Measurements from ENCODE around the gene EDN2.

The EDN2 gene

DNA sequence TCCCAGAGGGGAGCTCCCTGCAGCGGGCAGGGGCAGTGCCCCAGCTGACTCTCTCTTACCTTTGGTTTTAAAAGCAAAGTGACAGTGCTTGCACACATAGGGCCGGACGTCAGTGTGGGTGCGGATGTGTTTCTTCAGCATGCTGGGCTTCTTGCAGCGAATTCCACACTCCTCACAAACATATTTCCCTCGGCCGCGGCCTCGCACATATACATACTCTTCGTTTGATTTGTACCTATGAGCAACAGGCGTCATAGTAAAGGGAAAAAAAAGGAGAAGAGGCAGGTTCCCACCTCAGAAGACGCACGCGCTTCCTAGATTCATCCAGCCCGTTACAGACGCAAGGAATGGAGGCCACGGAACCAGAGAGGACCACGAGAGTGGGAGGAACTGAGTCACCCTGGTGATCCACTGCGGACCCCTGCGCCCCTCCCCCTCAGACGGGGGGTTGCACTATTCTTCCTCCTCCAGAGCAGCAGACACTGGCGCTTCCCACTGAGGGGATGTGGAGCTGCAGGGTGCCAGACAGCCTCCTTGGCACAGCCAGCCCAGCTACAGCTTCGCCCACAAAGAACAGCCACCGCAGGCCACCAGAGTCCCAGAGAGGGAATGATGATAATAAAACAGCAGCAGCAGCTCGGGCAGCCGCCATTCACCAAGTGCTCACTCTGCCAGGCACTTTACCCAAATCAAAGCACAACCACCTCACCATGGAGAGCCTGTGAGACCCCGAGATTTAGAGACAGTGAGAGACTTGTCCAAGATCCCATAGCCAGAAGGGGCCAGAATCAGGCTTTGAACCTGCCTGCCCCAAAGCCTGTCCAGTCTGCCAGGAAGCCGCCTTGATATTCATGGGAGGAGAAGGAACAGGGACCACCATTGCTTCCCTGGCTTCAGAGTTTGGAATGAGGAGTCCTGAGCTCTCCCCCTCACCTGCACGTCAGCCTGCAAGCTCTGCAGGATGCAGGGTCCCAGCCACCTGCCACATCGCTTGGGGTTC is 40.5 kb upstream of the EDN2 start:
- in situ Hi-C loops (cut with HindIII; ENCODE audit: low sequenced_read_pairs), result no loop called here
- DNase-seq (ENCODE audit: low read depth), result no peak
- TF ChIP-seq, protein P1, sequence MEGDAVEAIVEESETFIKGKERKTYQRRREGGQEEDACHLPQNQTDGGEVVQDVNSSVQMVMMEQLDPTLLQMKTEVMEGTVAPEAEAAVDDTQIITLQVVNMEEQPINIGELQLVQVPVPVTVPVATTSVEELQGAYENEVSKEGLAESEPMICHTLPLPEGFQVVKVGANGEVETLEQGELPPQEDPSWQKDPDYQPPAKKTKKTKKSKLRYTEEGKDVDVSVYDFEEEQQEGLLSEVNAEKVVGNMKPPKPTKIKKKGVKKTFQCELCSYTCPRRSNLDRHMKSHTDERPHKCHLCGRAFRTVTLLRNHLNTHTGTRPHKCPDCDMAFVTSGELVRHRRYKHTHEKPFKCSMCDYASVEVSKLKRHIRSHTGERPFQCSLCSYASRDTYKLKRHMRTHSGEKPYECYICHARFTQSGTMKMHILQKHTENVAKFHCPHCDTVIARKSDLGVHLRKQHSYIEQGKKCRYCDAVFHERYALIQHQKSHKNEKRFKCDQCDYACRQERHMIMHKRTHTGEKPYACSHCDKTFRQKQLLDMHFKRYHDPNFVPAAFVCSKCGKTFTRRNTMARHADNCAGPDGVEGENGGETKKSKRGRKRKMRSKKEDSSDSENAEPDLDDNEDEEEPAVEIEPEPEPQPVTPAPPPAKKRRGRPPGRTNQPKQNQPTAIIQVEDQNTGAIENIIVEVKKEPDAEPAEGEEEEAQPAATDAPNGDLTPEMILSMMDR (IDR thresholded peaks at IDR 0.05; ENCODE audit: low read depth, low read length, missing control alignments), result no peak
- no peak overlapping the region for H3K4me3 ChIP-seq (ENCODE audit: low read depth, low read length)

DNA sequence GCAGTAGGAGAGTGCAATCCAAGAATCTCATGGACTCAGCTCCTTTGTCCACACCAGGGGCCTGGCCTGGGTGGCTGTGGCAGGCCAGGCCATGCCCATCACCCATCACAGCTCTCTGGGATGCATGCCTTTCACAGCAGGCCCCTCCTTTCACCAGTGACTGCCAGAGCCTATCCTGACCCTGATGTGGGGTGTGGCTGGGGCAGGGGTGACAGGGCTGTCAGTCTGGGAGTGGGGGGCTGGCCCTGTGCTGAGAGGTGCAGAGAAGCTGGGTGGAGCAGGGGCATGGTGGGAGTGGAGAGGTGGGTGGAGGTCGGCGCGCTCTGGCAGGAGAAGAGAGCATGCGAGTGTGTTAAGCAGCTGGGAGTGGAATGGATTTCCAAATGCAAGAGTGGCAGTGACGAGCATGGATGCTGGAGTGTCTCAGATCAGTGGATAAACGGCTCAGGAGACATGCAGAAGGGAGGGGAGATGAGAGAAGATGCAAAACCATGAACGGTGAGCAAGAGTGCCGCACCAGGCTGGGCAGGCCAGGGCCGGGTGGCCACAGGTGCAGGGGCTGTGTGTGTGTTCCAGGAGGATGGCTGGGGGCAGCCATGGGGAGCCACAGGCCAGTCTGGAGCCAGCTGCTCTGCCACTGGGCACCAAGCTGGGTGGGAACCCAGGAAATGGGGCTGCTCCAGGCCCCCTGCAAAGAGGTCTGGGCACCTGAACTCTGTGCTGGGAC is 39.6 kb upstream of the EDN2 start:
- TF ChIP-seq, protein P1 (IDR thresholded peaks at IDR 0.05; ENCODE audit: low read depth, low read length, missing control alignments), result no peak
- DNase-seq (ENCODE audit: low read depth), result no peak
- in situ Hi-C loops (cut with HindIII; ENCODE audit: low sequenced_read_pairs), result no loop called here
- H3K4me3 ChIP-seq (ENCODE audit: low read depth, low read length), result no peak overlapping the region

DNA sequence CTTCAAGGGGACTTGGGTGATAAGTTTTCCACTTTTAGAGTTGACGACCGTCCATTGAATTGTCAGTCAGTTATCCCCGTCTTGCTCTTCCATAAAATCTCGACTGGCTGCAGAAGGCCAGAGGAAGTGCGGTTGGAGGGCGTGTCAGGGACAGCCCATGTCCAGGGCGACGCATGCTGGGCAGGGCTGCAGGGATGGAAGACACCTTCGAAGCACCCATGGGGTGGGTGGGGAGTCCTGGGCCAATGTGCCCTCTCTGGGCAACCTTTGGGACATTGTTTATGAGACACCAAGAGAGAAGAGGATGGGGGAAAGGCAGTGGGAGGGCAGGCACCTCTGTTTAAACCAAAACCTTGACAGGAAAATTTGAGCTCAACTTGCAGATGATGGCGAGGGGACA is 38.6 kb upstream of the EDN2 start:
- in situ Hi-C loops (cut with HindIII; ENCODE audit: low sequenced_read_pairs), result no loop called here
- H3K4me3 ChIP-seq (ENCODE audit: low read depth, low read length), result no peak overlapping the region
- DNase-seq (ENCODE audit: low read depth), result no peak
- TF ChIP-seq, protein P1 (IDR thresholded peaks at IDR 0.05; ENCODE audit: low read depth, low read length, missing control alignments), result no peak

DNA sequence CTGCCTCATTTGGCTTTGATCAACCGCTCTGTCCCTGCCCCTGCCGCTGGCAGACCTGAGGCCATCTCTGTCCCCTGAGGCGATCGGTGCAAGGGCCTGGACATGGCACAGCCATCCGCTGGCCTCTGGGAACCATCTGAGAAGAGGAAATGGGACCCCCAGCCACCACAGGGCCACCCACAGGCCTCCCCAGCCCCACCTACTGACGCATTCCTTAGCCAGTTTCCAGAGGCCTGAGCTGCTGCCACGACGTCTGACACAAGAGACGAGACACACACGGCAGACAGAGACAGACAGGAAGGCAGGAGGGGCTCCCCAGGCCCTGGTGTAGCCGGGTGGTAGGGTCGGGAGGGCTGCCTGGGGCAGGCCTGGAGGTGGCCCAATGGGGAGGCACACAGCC is 37.3 kb upstream of the EDN2 start:
- in situ Hi-C loops (cut with HindIII; ENCODE audit: low sequenced_read_pairs), result no loop called here
- H3K4me3 ChIP-seq (ENCODE audit: low read depth, low read length), result no peak overlapping the region
- TF ChIP-seq, protein P1 (IDR thresholded peaks at IDR 0.05; ENCODE audit: low read depth, low read length, missing control alignments), result no peak
- no peak for DNase-seq (ENCODE audit: low read depth)

DNA sequence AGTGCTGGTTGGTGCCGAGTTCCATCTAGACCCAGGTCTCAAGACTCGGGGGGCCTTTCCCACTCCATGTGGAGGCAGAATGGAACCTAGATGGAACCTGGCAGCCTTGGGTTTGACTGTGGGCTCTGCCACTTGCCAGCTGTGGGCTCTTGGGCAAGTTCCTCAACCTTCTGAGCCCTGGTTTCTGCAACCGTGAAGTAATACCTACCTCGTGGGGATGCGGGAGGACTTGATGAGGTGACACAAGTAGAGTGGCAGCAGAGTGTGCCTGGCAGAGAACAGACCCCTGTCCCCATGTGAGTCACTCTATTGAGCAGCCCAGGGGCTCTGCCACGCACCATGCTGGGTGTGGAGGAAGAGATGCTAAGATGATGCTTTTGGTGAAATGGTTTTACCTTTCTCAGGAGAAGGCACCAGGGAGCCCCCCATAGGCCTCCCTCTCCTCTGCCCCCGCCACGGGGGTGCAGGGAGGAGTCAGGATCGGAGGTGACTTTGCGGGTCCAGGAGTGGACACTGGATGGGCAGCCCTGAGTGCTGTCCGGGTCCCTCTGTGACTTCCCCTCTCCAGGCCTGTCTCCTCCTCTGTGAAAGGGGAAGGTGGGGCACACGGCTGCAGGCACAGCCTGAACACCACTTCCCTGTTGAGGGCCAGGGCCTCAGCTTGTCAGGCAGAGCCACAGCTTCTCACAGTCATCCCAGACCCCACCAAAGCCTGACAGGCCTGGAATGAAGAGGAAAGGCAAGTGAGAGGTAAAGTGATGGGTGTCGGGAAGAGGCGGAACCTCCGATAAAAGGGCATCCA is 36.7 kb upstream of the EDN2 start:
- in situ Hi-C loops (cut with HindIII; ENCODE audit: low sequenced_read_pairs), result no loop called here
- no peak for DNase-seq (ENCODE audit: low read depth)
- TF ChIP-seq, protein P1 (IDR thresholded peaks at IDR 0.05; ENCODE audit: low read depth, low read length, missing control alignments), result no peak
- H3K4me3 ChIP-seq (ENCODE audit: low read depth, low read length), result no peak overlapping the region

DNA sequence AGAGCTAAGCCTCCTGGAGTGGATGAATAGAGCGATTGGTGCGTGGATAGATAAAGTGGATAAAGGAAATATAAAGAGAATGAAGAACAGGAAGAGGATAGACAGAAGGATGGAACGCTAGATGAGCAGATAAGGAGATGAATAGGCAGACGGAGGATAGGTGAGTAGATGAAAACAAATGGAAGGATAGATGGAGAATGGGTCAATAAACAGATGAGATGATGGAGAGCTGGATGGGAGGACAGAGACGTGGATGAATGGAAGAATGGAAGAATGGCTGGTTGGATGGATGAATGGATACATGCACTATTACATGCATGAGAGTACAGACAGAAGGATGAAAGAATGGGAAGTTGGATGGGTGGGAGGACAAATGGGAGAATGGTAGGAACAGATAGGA is 35.2 kb upstream of the EDN2 start:
- DNase-seq (ENCODE audit: low read depth), result no peak
- TF ChIP-seq, protein P1 (IDR thresholded peaks at IDR 0.05; ENCODE audit: low read depth, low read length, missing control alignments), result no peak
- in situ Hi-C loops (cut with HindIII; ENCODE audit: low sequenced_read_pairs), result no loop called here
- no peak overlapping the region for H3K4me3 ChIP-seq (ENCODE audit: low read depth, low read length)

All from astrocyte of the cerebellum (primary cell).